DMS153 treated with DMSO at 0.1 percent for 48 hours (cell line): ENCODE results near the gene ADA.
"Not testable (repeated sequence)": the region's sequence is repeated elsewhere in the genome, so short reads cannot be mapped to it uniquely, and the experiment has no call there.

Experiments used
- DNase-seq: peaks from one replicate; lab custom pipeline; 2025; ENCODE audit not compliant: unreplicated experiment; lab: John Stamatoyannopoulos, UW

Gene ADA

DNA sequence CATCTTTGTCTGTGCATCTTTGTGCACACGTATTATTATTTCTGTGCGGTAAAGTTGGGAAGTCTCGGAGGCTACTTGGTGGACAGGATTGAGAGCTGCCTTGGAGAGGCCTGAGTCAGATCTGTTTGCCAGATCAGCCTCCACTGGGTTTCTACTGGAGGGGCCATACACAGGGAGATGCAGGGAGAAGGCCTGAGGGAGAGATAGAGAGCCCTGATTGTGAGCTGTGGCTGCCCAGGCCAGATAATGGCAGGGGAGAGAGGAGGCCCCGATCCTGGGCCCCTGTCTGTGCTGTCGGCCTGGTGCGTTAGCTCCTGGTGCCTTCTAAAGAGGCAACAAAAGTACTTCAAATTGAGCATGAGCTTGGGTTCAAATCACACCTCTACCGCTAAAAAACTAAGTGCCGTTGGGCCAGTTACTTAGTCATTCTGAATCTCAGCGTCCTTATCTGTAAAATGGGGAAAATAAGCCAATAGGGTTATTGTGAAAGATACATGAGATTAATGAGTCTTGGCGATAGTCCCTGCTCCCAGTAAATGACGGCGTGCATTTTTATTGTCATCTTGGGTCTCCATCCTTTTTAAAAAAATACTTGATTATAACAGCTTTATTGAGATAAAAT, 27.6 kb upstream of the ADA start:
- no peak for DNase-seq

DNA sequence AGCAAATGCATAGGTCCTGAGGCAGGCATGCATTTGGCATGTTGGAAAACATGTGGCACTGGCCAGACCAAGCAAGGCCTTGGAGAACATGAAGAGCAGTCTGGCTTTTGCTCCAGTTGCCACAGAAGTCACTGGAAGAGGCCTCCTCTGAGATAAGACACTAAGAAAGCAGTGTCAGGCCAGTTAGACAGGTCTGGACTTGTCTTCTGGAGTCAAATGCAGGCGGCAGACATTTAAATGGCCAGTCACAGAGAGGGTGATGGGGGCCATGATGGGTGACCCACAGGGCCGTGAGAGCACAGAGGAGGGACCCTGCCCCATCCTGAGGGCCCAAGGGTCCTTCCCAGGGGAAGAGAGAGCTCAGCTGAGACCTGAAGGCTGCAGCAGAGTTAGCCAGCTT, 26.7 kb upstream of the ADA start:
- no peak for DNase-seq

DNA sequence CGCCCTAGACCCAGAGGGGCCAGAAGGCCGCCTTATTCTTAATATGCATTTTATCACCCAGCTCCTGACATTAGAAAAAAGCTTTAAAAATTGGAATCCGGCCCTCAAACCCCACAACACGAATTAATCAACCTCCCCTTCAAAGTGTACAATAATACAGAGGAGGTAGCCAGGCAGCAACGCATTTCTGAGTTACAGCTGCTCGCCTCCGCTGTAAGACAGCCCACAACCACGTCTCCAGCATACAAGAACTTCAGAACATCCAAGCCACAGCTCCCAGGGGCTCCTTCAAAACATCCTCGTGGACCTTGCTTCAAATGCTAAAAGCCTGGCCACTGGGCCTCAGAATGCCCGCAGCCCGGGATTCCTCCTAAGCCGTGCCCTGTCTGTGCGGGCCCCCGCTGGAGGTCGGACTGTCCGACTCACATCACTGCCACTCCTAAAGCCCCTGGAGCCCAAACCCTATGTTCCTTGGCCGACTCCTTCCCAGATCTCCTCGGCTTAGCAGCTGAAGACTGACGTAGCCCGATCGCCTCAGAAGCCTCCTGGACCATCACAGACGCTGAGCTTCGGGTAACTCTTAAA, 20.9 kb upstream of the ADA start:
- not testable (repeated sequence) for DNase-seq

DNA sequence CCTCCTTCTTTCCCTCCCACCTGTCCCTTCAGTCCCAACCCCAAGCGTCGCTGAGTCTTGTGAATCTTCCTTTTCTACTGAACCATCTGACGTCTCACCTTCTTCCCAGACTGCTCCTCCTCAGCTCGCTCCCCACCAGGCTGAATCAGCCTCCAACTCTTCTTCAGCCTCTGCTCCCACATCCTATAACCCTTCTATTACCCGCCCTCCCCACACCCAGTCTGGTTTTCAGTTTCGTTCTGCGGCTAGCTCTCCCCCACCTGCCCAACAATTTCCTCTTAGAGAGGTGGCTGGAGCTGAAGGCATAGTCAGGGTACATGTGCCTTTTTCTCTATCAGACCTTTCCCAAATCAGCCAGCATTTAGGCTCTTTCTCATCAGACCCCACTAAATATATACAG, 20.0 kb upstream of the ADA start:
- DNase-seq, result not testable (repeated sequence)

DNA sequence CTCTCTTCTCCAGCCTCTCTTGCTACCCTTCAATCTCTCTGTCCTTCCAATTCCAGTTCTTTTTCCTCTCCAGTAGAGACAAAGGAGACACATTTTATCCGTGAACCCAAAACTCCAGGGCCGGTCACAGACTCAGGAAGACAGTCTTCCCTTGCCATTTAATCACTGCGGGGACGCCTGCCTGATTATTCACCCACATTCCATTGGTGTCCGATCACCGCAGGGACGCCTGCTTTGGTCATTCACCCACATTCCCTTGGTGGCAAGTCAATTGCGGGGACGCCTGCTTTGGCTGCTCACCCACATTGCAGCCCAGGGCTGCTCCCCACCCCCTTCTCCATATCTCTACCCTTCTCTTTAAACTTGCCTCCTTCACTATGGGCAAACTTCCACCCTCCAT, 19.4 kb upstream of the ADA start:
- not testable (repeated sequence) for DNase-seq

DNA sequence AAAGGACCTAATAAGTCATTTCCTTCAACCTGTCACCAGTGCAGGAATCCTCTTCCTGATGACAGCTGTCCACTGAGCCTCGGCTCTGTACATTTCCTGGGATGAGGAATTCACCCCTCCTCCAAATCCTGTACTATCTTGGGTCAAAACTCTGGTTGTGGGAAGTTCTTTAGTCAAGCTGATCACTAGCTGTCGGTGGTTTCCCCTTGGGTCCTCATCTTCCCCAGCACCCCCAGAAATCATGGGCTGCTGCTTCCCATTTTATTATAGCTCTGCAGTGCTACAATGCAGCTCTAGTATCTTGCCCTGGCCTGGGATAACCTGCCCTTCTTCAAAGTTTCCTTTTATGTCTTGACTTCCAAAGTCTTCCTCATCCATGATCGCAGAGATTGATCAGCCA, 14.6 kb upstream of the ADA start:
- DNase-seq, result no peak

DNA sequence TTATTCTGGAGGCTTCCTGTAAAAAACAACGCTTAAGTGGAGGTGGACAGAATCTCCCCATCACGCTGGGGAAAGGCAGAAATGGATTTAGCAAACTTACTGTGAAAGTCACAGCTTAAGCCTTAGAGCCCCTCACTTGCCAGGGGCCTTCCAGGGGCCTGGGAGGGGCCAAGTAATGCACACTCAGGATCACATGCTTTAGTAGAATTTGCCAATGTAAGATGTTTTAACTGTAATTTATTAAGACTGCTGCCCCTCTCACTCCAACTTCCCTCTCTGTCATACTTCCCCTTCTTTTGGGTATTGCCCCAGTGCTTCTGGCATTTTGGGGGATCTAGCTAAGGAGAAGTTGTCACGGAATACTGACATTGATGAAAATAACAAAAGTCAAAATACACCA, 12.6 kb upstream of the ADA start:
- no peak for DNase-seq

DNA sequence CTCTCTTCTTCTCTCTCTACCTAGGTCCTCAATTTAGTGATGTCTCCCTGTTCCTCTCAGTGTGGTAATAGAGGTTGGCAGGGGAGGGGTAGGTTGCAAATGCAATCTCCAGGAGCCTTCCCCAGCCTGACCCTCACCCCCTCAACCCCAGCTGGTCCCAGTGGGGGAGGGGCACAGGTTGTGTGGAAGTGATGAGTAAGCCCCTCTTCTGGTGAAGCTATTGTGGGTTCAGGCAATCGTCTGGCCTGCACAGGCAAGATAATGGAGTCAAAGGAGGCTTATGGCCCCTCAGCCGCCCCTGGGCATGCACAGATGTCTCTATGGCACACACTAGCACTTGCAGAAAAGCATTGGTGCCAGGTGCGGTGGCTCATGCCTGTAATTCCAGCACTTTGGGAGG, 10.8 kb upstream of the ADA start:
- DNase-seq, result no peak

DNA sequence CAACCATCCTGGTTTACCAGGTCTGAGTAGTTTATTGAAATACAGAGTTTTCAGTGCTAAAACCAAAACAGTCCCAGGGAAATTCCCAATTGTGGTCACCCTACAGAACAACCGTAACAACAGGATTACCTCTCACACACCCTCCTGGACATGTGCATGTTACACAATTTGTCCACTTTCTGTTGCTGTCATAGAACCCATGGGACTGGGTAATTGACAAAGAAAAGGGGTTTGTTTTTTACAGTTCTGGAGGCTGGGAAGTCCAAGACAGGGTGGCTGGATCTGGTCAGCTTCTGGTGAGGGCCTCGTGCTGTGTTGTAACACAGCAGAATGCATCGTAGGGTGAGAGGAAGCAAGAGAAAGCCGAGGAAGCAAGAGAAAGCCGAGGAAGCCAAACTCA, 9.1 kb upstream of the ADA start:
- no peak for DNase-seq

DNA sequence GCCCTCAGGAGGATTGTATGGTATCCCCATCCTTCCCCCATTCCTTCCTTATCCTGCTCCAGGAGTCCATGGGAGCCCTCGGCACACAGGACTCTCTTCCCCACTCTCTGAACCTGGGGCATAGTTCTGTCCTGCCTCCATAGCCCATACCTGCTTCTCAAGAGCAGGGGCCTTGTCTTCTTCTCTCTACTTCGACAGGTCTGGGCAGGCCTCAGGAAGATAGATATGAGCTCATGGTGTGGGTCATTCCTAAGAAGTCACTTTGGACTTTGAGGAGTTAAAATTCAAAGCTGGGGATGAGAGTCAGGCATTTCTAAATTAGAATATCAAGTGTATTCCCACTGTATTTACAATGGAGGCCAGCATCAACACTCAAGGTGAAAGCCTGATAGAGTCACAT, 8.4 kb upstream of the ADA start:
- no peak for DNase-seq

DNA sequence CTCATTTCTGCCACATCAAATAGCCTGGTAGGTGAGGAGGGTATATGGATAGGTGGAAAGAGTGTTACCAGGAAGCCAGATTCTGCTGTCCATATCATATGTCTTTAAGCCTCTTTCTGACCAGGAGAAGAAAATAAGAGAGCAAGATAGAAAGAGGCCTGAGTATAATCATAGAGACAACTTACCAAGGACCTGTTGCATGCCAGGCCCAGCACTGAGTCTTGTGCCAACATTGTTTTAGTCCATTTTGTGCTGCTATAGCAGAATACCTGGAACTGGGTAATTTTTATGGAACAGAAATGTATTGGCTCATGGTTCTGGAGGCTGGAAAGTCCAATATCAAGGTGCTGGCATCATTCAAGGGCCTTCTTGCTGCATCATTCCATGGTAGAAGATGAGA, 7.3 kb upstream of the ADA start:
- DNase-seq, result no peak

DNA sequence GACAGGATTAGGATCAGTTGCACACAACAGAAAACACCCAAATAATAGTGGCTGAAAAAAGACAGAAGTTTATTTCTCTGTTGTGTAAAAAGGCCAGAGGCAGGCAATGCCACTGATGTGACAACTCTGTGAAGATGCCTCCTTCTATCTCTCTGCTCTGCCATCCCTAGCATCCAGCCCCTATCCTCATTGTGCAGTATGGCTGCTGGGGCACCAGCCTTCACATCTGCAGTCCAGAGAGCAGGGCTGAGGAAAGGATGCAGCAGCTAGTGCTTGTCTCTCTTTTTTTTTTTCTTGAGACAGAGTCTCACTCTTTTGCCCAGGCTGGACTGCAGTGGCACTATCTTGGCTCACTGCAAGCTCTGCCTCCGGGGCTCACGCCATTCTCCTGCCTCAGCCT, 6.4 kb upstream of the ADA start:
- DNase-seq, result no peak

DNA sequence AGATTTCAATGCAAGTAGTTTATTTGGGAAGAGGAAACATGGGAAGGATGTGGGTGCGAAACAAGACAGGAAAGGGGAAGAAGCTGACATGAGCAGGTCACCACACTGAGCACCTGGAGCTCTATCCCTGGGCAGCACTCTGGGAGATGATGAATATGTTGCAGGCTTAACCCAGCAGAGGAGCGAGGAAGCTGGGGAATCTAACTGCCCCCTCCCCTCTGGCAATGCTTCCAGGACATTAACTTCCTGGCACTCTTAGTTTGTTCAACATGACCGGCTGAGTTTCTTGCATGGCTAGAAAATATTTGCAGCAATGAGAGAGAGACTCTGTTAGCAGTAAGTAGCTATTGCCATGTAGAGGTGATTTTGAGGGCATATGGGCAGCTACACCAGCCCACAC, 4.9 kb upstream of the ADA start:
- DNase-seq, result no peak

DNA sequence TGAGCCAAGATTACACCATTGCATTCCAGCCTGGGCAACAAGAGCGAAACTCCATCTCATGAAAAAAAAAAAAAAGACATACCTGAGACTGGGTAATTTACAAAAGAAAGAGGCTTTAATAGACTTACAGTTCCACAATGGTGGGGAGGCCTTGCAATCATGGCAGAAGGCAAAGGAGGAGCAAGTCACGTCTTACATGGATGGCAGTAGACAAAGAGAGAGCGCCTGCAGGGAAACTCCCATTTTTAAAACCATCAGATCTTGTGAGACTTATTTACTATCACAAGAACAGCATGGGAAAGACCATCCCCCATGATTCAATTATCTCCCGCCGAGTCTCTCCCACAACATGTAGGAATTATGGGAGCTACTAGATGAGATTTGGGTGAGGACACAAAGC, 2.7 kb upstream of the ADA start:
- DNase-seq, result not testable (repeated sequence)

DNA sequence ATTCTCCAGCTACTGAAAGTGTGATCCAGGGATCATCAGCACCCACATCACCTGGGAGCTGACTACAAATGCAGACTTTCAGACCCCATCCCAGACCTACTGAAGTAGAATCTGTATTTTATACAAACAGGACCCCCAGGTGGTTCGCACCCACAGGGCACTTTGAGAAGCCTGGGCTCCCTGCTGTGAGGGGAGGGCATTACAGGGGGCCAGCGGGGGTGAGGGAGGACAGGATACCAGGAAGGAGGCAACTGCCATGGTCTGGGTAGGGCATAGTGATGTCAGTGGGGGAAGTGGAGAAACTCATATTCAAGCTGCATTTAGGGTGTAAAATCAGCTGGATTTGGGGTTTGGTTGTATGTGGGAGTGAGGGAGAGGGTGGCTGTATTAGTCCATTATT, 2.0 kb upstream of the ADA start:
- DNase-seq, result no peak

DNA sequence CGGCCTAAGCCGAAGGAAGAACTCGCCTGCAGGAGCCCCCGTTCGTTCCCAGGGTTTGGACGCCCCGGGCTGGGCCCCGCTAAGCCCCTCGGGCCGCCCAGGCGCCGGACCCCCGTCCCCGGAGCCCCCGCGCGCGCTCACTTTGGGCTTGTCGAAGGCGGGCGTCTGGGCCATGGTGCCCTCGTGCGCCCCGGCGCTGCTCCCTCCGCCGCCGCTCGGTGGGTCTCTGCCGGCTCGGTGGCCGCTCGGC, 140 bp downstream of the ADA start:
- DNase-seq, result no peak

DNA sequence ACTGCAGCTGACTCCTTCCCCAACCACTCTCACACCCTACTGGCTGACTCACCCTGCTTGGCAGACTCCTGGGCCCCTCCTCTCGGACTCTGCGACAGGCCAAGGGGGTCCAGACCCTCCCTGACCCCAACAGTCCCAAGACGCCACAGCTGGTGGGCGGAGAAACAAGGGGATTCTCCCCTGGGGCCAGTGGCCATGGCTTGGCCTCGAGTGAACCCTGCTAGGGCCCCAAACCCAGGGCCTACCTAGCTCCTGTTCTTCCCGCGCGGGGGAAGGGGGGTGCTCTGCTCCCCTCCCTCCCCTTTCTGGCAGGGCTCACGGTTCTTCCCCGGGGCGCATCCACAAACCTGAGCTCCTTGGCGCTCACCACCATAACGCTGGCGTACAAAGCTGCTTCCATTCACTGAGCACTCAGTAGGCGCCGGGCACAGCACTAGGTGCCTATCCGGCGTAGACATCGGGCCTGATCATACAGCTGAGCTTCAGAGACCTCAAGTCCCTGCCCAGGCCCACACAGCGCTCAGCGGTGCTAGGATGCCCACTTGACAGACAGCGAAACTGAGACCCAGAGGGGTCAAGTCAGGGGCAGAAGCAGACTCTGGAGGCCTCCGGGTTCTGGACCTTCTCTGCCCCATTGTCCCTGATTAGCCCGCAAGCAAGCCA, 597 bp downstream of the ADA start:
- no peak for DNase-seq

DNA sequence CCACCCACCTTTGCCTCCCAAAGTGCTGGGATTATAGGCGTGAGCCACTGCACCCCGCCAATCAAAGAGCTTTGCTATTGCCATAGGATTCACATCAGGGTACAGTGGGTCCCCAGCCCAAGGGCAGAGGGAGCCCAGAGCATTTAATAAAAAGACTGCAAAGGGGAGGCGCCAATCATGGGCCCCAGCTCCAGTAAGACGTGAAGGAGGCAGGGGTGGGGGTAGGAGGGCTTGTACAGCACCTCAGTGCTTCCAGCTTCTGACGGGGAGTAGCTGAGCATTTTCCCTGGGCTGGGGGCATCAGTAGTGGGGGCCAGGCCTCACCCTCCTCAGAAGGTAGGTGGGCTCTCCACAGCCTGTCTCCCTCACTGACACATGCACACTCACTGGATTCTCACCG, 1.5 kb downstream of the ADA start:
- no peak for DNase-seq

DNA sequence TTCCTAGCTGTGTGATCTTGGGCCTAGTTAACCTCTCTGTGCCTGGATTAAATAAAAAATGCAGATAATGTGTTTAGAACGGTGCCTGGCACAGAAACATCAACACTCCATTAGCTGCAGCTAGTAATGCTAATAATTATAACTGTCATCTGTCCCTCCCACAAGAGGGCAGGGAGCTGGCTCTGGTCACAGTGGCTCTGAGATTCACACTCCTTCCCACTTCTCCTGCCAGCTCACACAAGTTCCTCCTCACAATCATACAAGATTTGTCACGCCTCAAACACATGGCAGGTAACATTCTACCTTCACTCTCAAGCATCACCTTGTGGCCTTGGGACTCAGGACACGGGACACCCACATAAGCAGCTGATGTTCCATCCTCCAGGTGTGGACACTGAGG, 2.4 kb downstream of the ADA start:
- no peak for DNase-seq

DNA sequence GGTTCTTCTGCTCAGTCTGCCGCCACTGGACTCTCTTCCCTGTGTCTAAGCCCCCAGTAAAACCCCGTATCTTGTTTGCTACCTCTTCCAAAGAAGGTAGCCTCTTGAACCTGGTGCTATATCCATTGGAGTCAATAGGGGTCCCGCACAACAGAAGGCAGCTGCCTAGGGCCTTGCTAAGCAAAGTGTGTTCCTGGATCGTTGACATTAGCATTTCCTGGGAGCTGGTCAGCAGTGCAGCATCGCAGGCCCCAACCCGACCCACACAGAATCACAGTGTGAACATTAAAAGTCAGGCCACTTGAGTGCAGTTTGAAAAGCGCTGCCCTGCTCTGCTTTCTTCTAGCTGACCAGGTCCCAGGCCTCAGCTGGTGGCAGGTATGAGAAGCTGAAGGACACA, 2.9 kb downstream of the ADA start:
- no peak for DNase-seq

DNA sequence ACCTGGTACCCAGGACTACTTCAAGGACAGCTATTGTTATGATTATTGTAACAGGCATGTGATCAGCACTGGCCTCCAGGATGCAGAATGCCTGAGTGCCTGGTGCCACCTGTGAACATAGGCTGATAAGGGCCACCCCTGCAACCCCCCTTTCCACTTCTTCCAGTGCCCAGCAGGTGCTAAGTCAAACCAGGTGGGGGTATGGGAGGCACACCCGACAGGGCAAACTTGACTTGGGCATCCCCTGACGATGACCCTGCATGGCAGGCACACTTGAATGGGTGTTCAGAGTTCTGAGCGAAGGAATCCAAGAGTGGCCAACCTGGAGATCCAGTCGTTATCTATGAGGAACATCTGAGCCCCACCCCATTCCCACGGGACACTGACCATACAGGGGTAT, 3.4 kb downstream of the ADA start:
- DNase-seq, result no peak

DNA sequence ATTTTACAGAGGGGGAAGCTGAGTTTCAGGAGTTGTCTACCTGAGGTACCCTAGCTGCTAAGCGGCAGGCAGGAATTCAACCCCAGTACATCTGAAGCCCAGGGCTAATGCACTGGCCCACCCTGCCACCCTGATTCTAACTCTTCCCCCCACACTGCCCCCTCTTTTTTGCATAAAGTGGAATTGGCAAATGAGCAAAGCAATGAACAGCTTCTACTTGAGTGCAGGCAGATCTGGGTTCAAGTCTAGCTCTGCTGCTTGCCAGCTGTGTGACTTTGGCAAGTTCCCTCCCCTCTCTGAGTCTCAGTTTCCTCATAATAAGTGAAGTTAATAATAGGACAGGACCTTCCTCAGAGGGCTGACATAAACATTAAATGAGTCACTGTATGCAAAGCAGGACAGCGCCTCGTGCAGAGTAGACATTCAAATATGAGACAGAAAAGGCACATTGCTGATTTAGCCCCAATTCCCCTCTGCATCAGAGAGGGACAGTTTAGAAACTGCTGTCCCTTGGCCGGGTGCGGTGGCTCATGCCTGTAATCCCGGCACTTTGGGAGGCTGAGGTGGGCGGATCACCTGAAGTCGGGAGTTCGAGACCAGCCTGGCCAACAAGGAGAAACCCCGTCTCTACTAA, 4.7 kb downstream of the ADA start:
- DNase-seq, result no peak
